ENCODE results near the gene KCNJ3. TPM values are rescaled to one million over a fixed set of nuclear protein-coding genes. Genes with fewer than 3 reads are reported as not detected.

Gene KCNJ3
- total RNA-seq, 1 experiment from 2014 or later, result not detected

- ChIA-PET POLR2A (no interaction called here), CTCF (no interaction called here), RAD21 (ENCODE audit: low non-redundant PET in 1 of 2, low total read pairs in 2 of 2, uncharacterized antibody in 2 of 2, unreplicated experiment in 2 of 2) (no interaction called here)
- H3K9me3 ChIP-seq (ENCODE audit: control insufficient read depth in 1 of 2, insufficient read depth in 1 of 2, low read depth in 1 of 2, low read length in 2 of 2), result no peaks in the 10 kb centered on the region
- no peaks in the 10 kb centered on the region for H4K20me1 ChIP-seq (ENCODE audit: insufficient read depth)
- H3K27me3 ChIP-seq (ENCODE audit: insufficient read depth, low read length), result no peaks in the 10 kb centered on the region
- no TSS peak for BruUV-seq (replicated peaks)
- H3K27ac ChIP-seq (ENCODE audit: low read depth, low read length), result no peak overlapping the region
- no peak for DNase-seq (ENCODE audit: low read depth, low spot score)
- no peaks in the 10 kb centered on the region for H3K36me3 ChIP-seq (ENCODE audit: control insufficient read depth in 1 of 2, insufficient read depth in 2 of 2, low read length in 2 of 2)
- intact Hi-C loops (cut with micrococcal nuclease), result no loop called here
- no peaks in the 10 kb centered on the region for H3K79me2 ChIP-seq (ENCODE audit: insufficient read depth, low read length)
- no peak overlapping the region for H3K4me2 ChIP-seq (ENCODE audit: low read length)
- no peaks in the 10 kb centered on the region for H3K9me2 ChIP-seq (ENCODE audit: insufficient read depth)
- no peak overlapping the region for H2AFZ ChIP-seq (ENCODE audit: low read depth, low read length, poor library complexity, severe bottlenecking)
- H3K9ac ChIP-seq (ENCODE audit: low read length), result no peak overlapping the region
- ATAC-seq, result no peak
- H3K4me1 ChIP-seq (ENCODE audit: control insufficient read depth in 1 of 2, insufficient read depth in 2 of 2, low read length in 2 of 2), result no peaks in the 10 kb centered on the region
- TF ChIP-seq JUND (IDR thresholded peaks at IDR 0.05) (no peak), ZNF274 (IDR thresholded peaks at IDR 0.05; ENCODE audit: low read depth, low read length) (no peak), TCF7L2 (IDR thresholded peaks at IDR 0.05; ENCODE audit: borderline replicate concordance, extremely low read depth, insufficient read depth, insufficient read length) (no peak), EGR1 (IDR thresholded peaks at IDR 0.05; ENCODE audit: low read depth) (no peak), ELF1 (IDR thresholded peaks at IDR 0.05; ENCODE audit: borderline replicate concordance, low read depth) (no peak), ZFX (IDR thresholded peaks at IDR 0.05) (no peak), EZH2 (IDR thresholded peaks at IDR 0.05) (no peak), EZH2phosphoT487 (IDR thresholded peaks at IDR 0.05; ENCODE audit: borderline replicate concordance) (no peak), RAD21 (IDR thresholded peaks at IDR 0.05; ENCODE audit: low read depth) (no peak), POLR2AphosphoS5 (IDR thresholded peaks at IDR 0.05; ENCODE audit: low read depth, low read length) (no peak), POLR2A (IDR thresholded peaks at IDR 0.05; ENCODE audit: borderline replicate concordance, extremely low read depth, insufficient read depth, insufficient read length) (no peak), SIN3A (IDR thresholded peaks at IDR 0.05; ENCODE audit: low read depth) (no peak), ATF3 (IDR thresholded peaks at IDR 0.05) (no peak), FOSL1 (IDR thresholded peaks at IDR 0.05; ENCODE audit: low read depth) (no peak), CBX3 (IDR thresholded peaks at IDR 0.05; ENCODE audit: low read depth) (no peak)
- TF ChIP-seq, protein P1, sequence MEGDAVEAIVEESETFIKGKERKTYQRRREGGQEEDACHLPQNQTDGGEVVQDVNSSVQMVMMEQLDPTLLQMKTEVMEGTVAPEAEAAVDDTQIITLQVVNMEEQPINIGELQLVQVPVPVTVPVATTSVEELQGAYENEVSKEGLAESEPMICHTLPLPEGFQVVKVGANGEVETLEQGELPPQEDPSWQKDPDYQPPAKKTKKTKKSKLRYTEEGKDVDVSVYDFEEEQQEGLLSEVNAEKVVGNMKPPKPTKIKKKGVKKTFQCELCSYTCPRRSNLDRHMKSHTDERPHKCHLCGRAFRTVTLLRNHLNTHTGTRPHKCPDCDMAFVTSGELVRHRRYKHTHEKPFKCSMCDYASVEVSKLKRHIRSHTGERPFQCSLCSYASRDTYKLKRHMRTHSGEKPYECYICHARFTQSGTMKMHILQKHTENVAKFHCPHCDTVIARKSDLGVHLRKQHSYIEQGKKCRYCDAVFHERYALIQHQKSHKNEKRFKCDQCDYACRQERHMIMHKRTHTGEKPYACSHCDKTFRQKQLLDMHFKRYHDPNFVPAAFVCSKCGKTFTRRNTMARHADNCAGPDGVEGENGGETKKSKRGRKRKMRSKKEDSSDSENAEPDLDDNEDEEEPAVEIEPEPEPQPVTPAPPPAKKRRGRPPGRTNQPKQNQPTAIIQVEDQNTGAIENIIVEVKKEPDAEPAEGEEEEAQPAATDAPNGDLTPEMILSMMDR (IDR thresholded peaks at IDR 0.05 in 2 of 3, conservative IDR thresholded peaks at IDR 0.05 in 1 of 3; ENCODE audit: borderline replicate concordance in 1 of 3, insufficient read depth in 1 of 3, low read depth in 2 of 3, low read length in 2 of 3), result no peak
- no peak overlapping the region for H3K4me3 ChIP-seq (replicated peaks in 1 of 2; ENCODE audit: low read depth in 1 of 2, low read length in 2 of 2)
Observed at GRCh38 chr2:154795651-154796050, 97.2 kb downstream of the KCNJ3 start.
